Brain pericyte (primary cell): Measurements from ENCODE around the gene ATP8A1.

Experiments
- DNase-seq: peaks from one replicate; pipeline ENCODE4 v3.0.0-alpha.2; 2012; ENCODE audit warnings: low read depth, low spot score

ATP8A1 gene

GRCh38 chr4:42570221-42570620 is 86.7 kb downstream of the ATP8A1 start:
- DNase-seq = no peak

DNA sequence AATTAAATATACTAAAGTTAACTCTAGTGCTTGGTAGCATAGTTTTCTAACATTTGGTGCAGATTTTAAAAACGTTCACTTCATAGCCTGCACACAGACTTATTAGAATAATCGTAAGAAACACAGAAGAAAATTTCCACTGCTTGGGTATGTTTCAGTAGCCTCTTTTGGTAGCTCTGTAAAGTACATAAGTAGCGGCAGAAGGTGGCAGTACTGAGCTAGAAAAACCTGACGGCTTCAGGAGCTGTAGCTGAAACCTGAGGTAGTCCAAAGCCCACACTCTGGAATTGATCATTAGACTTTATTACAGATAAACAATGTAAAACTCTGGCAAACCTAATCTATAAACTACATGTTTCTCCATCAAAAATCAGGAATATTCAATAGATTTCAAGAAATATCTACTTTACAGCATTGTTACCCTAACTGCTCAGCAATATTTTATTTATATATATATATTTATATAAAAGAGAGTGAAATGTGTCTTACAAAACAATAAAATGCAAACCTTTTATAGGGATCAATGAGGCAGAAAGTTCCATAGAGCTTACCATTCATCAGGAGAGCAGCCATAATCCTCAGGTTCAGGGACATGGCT is 88.2 kb downstream of the ATP8A1 start:
- DNase-seq = no peak

GRCh38 chr4:42566835-42567234 is 90.1 kb downstream of the ATP8A1 start:
- DNase-seq = no peak

- DNase-seq = no peak
Observed at GRCh38 chr4:42562016-42562415, 94.9 kb downstream of the ATP8A1 start.

GRCh38 chr4:42561031-42561430 is 95.9 kb downstream of the ATP8A1 start:
- no peak for DNase-seq

- DNase-seq = no peak
Observed at GRCh38 chr4:42560467-42560861, 96.4 kb downstream of the ATP8A1 start.

- no peak for DNase-seq
Observed at GRCh38 chr4:42558156-42558555, 98.7 kb downstream of the ATP8A1 start.

DNA sequence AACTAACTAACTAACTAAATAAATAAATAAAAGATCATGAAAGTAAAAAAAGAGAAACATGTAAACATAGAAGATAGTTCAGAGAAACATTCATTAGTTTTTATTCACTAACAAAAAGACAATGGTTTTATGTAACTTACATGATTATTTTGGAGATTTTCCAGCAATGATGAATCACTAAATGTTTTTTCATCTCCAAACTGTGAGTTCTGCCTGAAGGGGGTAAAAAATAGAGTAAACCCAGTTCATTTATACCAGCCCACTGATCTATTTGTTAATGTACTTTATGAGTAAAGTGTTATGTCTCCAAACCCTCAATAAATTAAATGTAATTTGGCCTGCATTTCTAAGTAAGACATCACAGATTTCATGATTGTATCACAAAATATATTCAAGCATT is 101.1 kb downstream of the ATP8A1 start:
- no peak for DNase-seq

GRCh38 chr4:42554072-42554471 is 102.8 kb downstream of the ATP8A1 start:
- DNase-seq = no peak

GRCh38 chr4:42549896-42550295 is 107.0 kb downstream of the ATP8A1 start:
- DNase-seq = no peak

- no peak for DNase-seq
Observed at GRCh38 chr4:42547805-42548204, 109.1 kb downstream of the ATP8A1 start.

DNA sequence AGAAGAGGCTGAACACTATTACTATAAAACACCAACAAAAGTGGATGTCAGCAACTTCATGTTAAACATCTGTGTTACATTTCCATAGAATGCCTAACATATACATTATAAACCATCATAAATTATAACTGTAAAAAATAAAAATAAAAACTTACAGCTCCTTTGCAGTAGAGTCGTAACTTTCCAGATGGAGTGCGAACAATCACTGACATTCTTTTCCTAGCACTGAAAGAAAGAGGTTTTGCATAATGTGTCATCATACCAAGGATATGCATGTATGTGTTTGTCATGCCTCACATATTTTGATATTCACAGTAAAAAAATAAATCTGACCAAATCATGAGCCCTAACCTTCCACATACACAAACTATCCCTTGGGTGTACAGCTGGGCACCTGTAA is 113.1 kb downstream of the ATP8A1 start:
- DNase-seq = no peak

DNA sequence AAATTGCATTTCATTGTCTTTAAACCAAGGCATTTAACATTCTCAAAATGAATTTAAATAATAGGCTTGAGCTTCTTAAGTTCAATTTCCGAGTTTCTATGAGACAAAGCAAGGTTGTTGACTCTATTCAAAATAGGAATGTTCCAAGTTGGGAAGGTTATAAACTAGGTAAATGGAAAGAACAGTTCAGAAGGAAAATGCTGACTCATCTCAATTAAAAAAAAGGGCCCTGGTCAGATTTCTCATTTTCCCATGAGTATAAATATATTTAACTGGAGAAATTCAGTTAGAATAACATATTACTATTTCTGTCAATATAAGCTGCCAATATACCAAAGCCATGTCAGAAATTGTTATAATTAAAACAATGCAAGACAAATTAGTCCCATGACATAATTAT is 113.8 kb downstream of the ATP8A1 start:
- no peak for DNase-seq

DNA sequence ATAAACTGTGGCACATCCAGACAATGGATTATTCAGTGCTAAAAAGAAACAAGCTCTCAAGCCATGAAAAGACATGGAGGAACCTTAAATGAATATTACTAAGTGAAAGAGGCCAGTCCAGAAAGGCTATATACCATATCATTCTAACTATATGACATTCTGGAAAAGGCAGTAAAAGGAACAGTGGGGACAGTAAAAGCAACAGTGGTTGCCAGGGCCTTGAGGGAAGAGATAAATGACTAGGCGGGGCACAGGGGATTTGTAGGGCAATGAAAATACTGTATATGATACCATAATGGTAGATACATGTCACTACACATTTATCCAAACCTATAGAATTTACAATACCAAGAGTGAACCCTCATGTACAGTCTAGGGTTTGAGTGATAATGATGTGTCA is 115.3 kb downstream of the ATP8A1 start:
- DNase-seq = no peak

DNA sequence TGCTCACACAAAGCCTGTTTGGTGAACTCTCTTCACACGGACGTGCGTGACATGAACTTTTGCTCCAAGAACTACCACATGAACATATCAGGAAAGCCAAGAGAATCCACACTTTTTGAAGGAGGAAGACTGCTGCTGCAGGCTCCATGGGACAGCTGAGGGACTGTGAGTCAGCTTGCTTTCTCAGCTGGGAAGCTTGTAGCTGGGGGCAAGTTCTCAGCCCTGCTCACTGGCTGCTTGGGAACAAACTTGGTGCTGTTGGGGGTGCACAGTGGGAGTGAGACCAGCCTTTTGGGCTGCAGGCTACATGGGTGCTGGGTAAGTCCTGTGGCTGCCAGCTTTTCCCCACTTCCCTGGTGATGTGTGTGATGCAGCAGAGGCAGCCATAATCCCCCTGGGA is 123.9 kb downstream of the ATP8A1 start:
- no peak for DNase-seq

DNA sequence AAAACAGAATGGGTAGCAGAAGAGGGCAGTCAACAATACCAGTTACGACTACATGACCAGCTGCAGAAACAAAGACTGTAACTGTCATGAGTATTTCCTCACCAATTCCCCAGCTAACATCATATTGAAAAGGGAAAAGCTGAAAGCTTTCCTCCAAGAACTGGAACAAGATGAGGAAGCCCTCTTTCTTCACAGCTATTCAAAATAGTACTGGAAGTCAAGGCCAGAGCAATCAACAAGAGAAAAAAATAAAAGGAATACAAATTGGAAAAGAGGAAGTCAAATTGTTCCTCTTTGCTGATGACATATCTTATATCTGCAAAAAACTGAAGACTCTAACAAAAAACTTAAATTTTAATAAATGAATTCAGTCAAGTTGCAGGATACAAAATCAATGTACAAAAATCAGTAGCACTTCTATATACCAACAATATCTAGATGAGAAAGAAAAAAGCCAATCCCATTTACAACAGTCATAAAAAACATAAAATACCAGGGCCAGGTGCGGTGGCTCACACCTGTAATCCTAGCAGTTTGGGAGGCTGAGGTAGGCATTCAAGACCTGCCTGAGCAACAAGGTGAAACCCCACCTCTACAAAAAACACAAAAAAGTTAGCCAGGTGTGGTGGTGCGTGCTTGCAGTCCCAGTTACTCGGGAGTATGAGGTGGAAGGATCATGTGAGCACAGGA is 125.4 kb downstream of the ATP8A1 start:
- DNase-seq = no peak

DNA sequence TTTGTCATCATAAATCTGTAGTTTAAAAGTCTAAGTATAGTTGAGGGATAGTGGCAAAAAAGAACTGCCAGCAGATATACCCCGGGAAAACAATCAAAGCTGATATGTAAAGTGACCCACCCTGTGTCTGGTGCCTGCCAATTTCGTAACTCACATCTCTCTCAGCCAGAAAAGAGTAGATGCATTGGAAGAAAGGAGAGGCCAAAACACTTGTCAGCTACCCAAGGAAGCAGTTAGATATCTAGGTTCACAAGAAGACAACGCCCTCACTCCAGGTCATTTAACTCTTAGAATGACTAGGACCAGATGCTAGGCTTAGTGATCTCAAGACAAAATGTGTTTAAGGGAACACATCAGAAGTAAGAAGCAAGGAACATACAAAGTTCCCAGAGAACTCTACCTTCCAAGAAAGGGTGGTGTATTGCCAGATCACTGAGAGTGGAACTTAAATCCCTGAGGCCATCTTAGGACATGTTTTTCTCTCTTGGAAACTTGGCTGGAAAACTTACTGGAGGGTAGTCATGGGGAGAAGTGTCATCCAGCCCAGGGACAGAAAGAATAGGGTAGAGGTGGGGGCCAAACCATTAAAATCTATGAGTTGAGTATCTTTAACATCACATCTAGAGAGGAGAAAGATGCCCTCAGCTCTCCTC is 133.7 kb downstream of the ATP8A1 start:
- no peak for DNase-seq

DNA sequence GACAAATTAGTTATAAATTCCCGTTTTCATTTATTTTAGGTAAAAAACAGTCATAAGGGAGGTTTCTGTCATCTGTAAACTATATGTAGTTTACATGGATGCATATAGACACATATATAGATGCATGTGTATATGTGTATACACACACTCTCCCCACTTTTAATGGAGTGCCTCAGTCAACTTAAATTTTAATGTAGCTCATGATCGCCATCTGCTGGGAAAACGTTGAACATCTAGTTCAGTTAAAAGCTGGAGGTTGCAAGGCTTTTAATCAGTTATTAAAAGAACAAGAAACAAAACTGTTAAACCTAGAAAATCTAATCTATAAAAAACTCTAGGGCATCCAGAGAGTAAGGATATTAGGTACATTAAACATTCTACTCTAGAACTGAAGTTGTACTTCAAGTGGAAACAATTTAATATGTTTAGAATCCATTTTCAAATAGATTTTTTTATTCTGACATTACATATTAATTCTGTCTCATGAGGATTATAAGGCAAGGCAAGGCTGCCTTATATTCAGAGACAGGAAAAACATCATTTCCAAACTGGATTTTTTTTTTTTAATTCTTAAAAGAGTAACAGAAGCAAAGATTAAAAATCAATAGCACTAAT is 137.0 kb downstream of the ATP8A1 start:
- no peak for DNase-seq

DNA sequence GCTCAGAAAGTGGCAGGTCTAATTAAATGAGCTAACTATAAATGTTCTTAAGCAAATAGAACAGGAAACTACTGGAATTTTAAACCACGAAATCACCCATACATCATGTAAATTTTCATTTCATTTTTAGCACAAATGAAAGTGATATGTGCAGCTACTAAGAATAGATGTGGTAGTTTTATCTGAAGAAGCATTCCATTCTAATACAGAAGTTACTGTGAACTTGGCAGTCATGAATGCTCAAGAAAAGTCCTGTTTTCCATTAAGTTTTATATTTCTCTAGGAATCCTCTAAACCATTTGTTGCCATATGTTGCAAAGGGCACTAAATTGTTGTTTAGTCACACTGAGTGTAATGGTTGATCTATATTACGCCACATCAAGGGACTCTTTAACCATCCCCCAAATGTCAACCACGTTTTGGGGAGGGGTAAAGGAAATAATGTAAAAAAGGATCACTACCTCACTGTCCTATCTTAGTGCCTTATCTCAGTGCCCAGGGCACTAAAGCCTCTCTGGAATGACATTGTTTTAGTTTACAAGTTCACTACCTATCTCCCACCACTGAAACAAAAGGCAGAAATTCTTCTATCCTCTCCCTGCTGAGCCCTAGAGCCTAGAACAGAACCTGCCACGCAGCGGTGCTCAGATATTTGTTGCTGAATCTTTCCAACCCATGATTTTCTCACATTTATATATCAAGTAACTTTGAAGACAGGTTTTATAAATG is 141.6 kb downstream of the ATP8A1 start:
- DNase-seq = no peak

GRCh38 chr4:42513748-42514492 is 143.0 kb downstream of the ATP8A1 start:
- no peak for DNase-seq

DNA sequence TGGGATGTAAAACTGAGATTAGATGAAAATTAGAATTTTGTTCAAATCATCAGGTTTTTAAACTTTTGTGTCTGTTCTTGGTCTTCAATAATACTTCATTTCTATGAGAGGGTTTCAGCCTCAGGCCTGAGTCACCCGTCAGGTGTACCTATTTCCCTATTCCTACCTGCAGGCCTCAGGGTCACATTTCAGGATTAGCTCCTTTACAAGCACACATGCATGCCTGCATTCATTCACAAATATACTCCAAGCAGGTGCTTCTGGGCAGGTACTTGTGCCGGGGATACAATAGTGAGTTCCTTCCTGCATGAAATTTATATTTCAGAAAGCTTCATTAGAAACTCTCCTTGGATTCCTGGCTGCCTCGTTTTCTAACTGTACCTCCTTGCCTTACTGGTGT is 144.7 kb downstream of the ATP8A1 start:
- no peak for DNase-seq
